H9 (cell line): ENCODE results near the gene PLPP1. TPM values are rescaled to one million over a fixed set of nuclear protein-coding genes. Genes with fewer than 3 reads are reported as not detected.

ENCODE experiments used
- DNase-seq: peaks from one replicate; pipeline ENCODE4 v3.0.0-alpha.2; 2017
- H2AFZ ChIP-seq: one replicate; pipeline ENCODE4 v1.6.1; 2013; ENCODE audit warnings: mild to moderate bottlenecking, low read length, control low read depth, moderate library complexity
- H2AK5ac ChIP-seq: 2 replicates; pipeline ENCODE4 v1.6.1; 2013; ENCODE audit warnings: low read length, control low read depth, mixed read lengths; ENCODE audit not compliant: insufficient read length
- H2BK120ac ChIP-seq: one replicate; pipeline ENCODE4 v1.6.1; 2013; ENCODE audit warnings: low read depth, mild to moderate bottlenecking, low read length, control low read depth, inconsistent platforms; ENCODE audit not compliant: poor library complexity, severe bottlenecking
- H2BK12ac ChIP-seq: 2 replicates; pipeline ENCODE4 v1.6.1; 2013; ENCODE audit warnings: low read length, control low read depth, mixed read lengths, low read depth; ENCODE audit not compliant: insufficient read length
- H2BK15ac ChIP-seq: 2 replicates; pipeline ENCODE4 v1.6.1; 2013; ENCODE audit warnings: low read depth, low read length, control low read depth
- H2BK20ac ChIP-seq: one replicate; pipeline ENCODE4 v1.6.1; 2013; ENCODE audit warnings: low read depth, mild to moderate bottlenecking, low read length, control low read depth, inconsistent platforms; ENCODE audit not compliant: poor library complexity, severe bottlenecking
- H2BK5ac ChIP-seq: 2 replicates; pipeline ENCODE4 v1.6.1; 2013; ENCODE audit warnings: low read length, control low read depth, mixed read lengths; ENCODE audit not compliant: insufficient read length
- H3K14ac ChIP-seq: 2 replicates; pipeline ENCODE4 v1.6.1; 2013; ENCODE audit warnings: low read length, control low read depth; ENCODE audit not compliant: insufficient read depth
- H3K18ac ChIP-seq: 2 replicates; pipeline ENCODE4 v1.6.1; 2013; ENCODE audit warnings: low read depth, mild to moderate bottlenecking, mixed read lengths, low read length, control low read depth; ENCODE audit not compliant: insufficient read length
- H3K23ac ChIP-seq: 2 replicates; pipeline ENCODE4 v1.6.1; 2013; ENCODE audit warnings: low read length, control low read depth, mixed read lengths, low read depth; ENCODE audit not compliant: insufficient read length
- H3K23me2 ChIP-seq: 2 replicates; pipeline ENCODE4 v1.6.1; 2013; ENCODE audit warnings: low read depth, mild to moderate bottlenecking, mixed read lengths, low read length, control low read depth; ENCODE audit not compliant: insufficient read length, poor library complexity, severe bottlenecking
- H3K27ac ChIP-seq: 2 replicates; pipeline ENCODE4 v1.5.1; 2013; ENCODE audit warnings: low read length, control low read depth, mixed read lengths, low read depth; ENCODE audit not compliant: insufficient read length
- H3K27me3 ChIP-seq: 2 replicates; pipeline ENCODE4 v1.6.1; 2013; ENCODE audit warnings: low read length, control low read depth, inconsistent platforms; ENCODE audit not compliant: insufficient read depth
- H3K4ac ChIP-seq: 2 replicates; pipeline ENCODE4 v1.6.1; 2013; ENCODE audit warnings: low read depth, mild to moderate bottlenecking, control low read depth, inconsistent platforms, low read length, moderate library complexity
- H3K4me1 ChIP-seq: 2 replicates; pipeline ENCODE4 v1.6.1; 2013; ENCODE audit warnings: low read length, control low read depth, inconsistent platforms; ENCODE audit not compliant: insufficient read depth
- H3K4me2 ChIP-seq: 2 replicates; pipeline ENCODE4 v1.6.1; 2013; ENCODE audit warnings: low read length, control low read depth, mixed read lengths; ENCODE audit not compliant: insufficient read length, insufficient read depth
- H3K56ac ChIP-seq: 2 replicates; pipeline ENCODE4 v1.6.1; 2013; ENCODE audit warnings: low read depth, mild to moderate bottlenecking, mixed read lengths, low read length, control low read depth; ENCODE audit not compliant: insufficient read length
- H3K79me1 ChIP-seq: 2 replicates; pipeline ENCODE4 v1.6.1; 2013; ENCODE audit warnings: low read depth, mild to moderate bottlenecking, moderate library complexity, low read length, control low read depth, inconsistent platforms; ENCODE audit not compliant: insufficient read depth, poor library complexity, severe bottlenecking
- H3K79me2 ChIP-seq: 2 replicates; pipeline ENCODE4 v1.6.1; 2013; ENCODE audit warnings: low read length, control low read depth, inconsistent platforms; ENCODE audit not compliant: insufficient read depth
- H3K9ac ChIP-seq: 2 replicates; pipeline ENCODE4 v1.6.1; 2013; ENCODE audit warnings: low read length, control low read depth, mixed read lengths; ENCODE audit not compliant: insufficient read length; ENCODE audit errors: extremely low read depth
- H3K9me3 ChIP-seq: one replicate; pipeline ENCODE4 v1.6.1; 2013; ENCODE audit warnings: low read depth, low read length, inconsistent platforms; ENCODE audit not compliant: control insufficient read depth
- H3T11ph ChIP-seq: one replicate; pipeline ENCODE4 v1.6.1; 2013; ENCODE audit warnings: mild to moderate bottlenecking, low read length, control low read depth, inconsistent platforms
- H4K20me1 ChIP-seq: one replicate; pipeline ENCODE4 v1.6.1; 2013; ENCODE audit not compliant: control insufficient read depth, insufficient read length, insufficient read depth
- H4K5ac ChIP-seq: 2 replicates; pipeline ENCODE4 v1.6.1; 2013; ENCODE audit warnings: low read depth, mild to moderate bottlenecking, mixed read lengths, low read length, control low read depth; ENCODE audit not compliant: insufficient read length
- H4K8ac ChIP-seq: replicated peaks from 2 replicates; pipeline ENCODE4 v1.6.1; 2013; ENCODE audit warnings: low read length, control low read depth, mixed read lengths, low read depth; ENCODE audit not compliant: insufficient read length
- H4K91ac ChIP-seq: 2 replicates; pipeline ENCODE4 v1.6.1; 2013; ENCODE audit warnings: low read depth, mild to moderate bottlenecking, moderate library complexity, mixed read lengths, low read length, control low read depth; ENCODE audit not compliant: insufficient read length
- H3K27ac Mint-ChIP-seq, 3 experiments: 2 replicates in 2 of 3; 3 replicates in 1 of 3; pipeline ENCODE4 v1.8.0; 2020 to 2021; ENCODE audit warnings: mixed read lengths in 3 of 3, mild to moderate bottlenecking in 1 of 3, moderate library complexity in 1 of 3
- H3K27me3 Mint-ChIP-seq: 2 replicates; pipeline ENCODE4 v1.8.0; 2021; ENCODE audit warnings: low read depth, mild to moderate bottlenecking, moderate library complexity, mixed read lengths
- H3K36me3 Mint-ChIP-seq, 3 experiments: 2 replicates in 2 of 3; 3 replicates in 1 of 3; pipeline ENCODE4 v1.8.0; 2020 to 2021; ENCODE audit warnings: low read depth in 3 of 3, mixed read lengths in 3 of 3; ENCODE audit not compliant: insufficient read depth in 1 of 3
- H3K4me1 Mint-ChIP-seq, 2 experiments: 2 replicates each; pipeline ENCODE4 v1.8.0; 2020; ENCODE audit warnings: mixed read lengths in 2 of 2
- H3K4me3 Mint-ChIP-seq, 2 experiments: 2 replicates in 1 of 2; 3 replicates in 1 of 2; pipeline ENCODE4 v1.8.0; 2020 to 2021; ENCODE audit warnings: mild to moderate bottlenecking in 2 of 2, mixed read lengths in 2 of 2, moderate library complexity in 1 of 2
- H3K9me3 Mint-ChIP-seq, 2 experiments: 2 replicates in 1 of 2; 3 replicates in 1 of 2; pipeline ENCODE4 v1.8.0; 2020; ENCODE audit warnings: mild to moderate bottlenecking in 2 of 2, mixed read lengths in 2 of 2, moderate library complexity in 1 of 2
- total RNA-seq: library from RNA; stranded (reverse); gene quantifications from 2 replicates; pipeline ENCODE4 v1.2.1, GENCODE V29; 2021
- TF ChIP-seq, protein P1 (sequence below): fragments of 200-600 bp; sonication (generic); conservative IDR thresholded peaks from 3 replicates; pipeline ENCODE4 v1.8.0; 2021; ENCODE audit warnings: antibody characterized with exemption, mild to moderate bottlenecking

Gene PLPP1
- total RNA-seq, 1 experiment from 2014 or later: 85.9 TPM

DNA sequence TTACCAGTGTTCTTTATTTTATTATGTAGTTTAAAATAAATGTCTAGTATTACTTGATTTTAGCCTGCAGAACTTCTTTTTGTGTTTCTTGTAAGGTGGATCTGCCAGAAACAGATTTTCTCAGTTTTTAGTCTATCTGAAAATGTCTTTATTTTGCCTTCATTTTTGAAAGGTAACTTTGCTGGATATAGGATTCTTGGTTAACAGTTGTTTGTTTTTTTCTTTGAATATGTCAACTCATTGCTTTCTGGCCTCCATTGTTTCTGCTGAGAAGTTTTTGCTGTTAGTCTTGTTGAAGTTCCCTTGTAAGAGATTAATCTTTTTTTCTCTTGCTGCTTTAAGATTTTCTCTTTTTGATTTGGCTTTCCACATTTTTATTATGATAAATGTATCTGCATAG is 151.5 kb downstream of the PLPP1 start:
- Histone ChIP-seq H2BK15ac (no peak overlapping the region), H3K4me2 (no peak overlapping the region), H3T11ph (no peak overlapping the region), H2BK5ac (no peak overlapping the region), H4K20me1 (no peaks in the 10 kb centered on the region), H3K27me3 (no peaks in the 10 kb centered on the region), H3K18ac (no peak overlapping the region), H4K5ac (no peak overlapping the region), H3K23ac (no peak overlapping the region), H3K56ac (no peak overlapping the region), H3K9me3 (no peaks in the 10 kb centered on the region), H2BK120ac (no peak overlapping the region), H3K4ac (no peak overlapping the region), H3K23me2 (no peaks in the 10 kb centered on the region), H3K4me1 (no peaks in the 10 kb centered on the region), H2BK20ac (no peak overlapping the region), H2AFZ (no peak overlapping the region), H3K79me1 (no peaks in the 10 kb centered on the region), H4K8ac (no peak overlapping the region), H3K9ac (no peak overlapping the region), H3K27ac (no peak overlapping the region), H3K79me2 (no peaks in the 10 kb centered on the region), H3K14ac (no peak overlapping the region), H4K91ac (no peak overlapping the region), H2BK12ac (no peak overlapping the region), H2AK5ac (no peak overlapping the region)
- Mint-ChIP-seq H3K27me3 (no peaks in the 10 kb centered on the region), H3K4me1 (peaks cover 3 to 4% of the 10 kb centered on the region in 2 experiments; a peak in 1 of 4 replicates), H3K27ac (no peak overlapping the region; a peak in 1 of 7 replicates), H3K36me3 (peaks cover 33 to 65% (median 57%) of the 10 kb centered on the region in 3 experiments), H3K4me3 (no peak overlapping the region), H3K9me3 (peaks cover 5 to 6% of the 10 kb centered on the region in 2 experiments; a peak in 3 of 5 replicates)
- TF ChIP-seq, protein P1, sequence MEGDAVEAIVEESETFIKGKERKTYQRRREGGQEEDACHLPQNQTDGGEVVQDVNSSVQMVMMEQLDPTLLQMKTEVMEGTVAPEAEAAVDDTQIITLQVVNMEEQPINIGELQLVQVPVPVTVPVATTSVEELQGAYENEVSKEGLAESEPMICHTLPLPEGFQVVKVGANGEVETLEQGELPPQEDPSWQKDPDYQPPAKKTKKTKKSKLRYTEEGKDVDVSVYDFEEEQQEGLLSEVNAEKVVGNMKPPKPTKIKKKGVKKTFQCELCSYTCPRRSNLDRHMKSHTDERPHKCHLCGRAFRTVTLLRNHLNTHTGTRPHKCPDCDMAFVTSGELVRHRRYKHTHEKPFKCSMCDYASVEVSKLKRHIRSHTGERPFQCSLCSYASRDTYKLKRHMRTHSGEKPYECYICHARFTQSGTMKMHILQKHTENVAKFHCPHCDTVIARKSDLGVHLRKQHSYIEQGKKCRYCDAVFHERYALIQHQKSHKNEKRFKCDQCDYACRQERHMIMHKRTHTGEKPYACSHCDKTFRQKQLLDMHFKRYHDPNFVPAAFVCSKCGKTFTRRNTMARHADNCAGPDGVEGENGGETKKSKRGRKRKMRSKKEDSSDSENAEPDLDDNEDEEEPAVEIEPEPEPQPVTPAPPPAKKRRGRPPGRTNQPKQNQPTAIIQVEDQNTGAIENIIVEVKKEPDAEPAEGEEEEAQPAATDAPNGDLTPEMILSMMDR: no peak
- no peak for DNase-seq
